ENCODE measurements around the gene GALNS. TPM values are rescaled to one million over a fixed set of nuclear protein-coding genes. Genes with fewer than 3 reads are reported as not detected.

The GALNS gene
- total and polyA plus RNA-seq, 2 donors (not counting 1 experiment from before 2014, with no cell fraction given) = 10.6 to 29.6 TPM

GRCh38 chr16:88814144-88814502, 42.6 kb downstream of the GALNS start:
- no peak for DNase-seq (ENCODE audit: low read depth in 2 of 2)
- no peaks in the 10 kb centered on the region for H4K20me1 ChIP-seq (ENCODE audit: control insufficient read depth, extremely low read depth, insufficient read depth, low read length)
- no peak overlapping the region for H3K4me3 ChIP-seq (replicated peaks in 1 of 4; ENCODE audit: control extremely low read depth in 1 of 4, insufficient read depth in 1 of 4, low read depth in 3 of 4, low read length in 4 of 4)
- no peaks in the 10 kb centered on the region for H3K27me3 ChIP-seq (ENCODE audit: control insufficient read depth, insufficient read depth, low read length)
- H3K36me3 ChIP-seq (ENCODE audit: control insufficient read depth, insufficient read depth, low read length) = peaks cover 9% of the 10 kb centered on the region
- H3K9me3 ChIP-seq (ENCODE audit: control insufficient read depth, insufficient read depth, low read depth, low read length) = no peaks in the 10 kb centered on the region
- no peak overlapping the region for H2AFZ ChIP-seq (ENCODE audit: low read length)
- H3K9ac ChIP-seq (ENCODE audit: insufficient read depth, low read length) = no peak overlapping the region
- H3K27ac ChIP-seq (ENCODE audit: insufficient read depth, low read length) = no peak overlapping the region
- peaks cover 23% of the 10 kb centered on the region for H3K4me1 ChIP-seq (ENCODE audit: control insufficient read depth, extremely low read depth, insufficient read depth, low read length)
- no peak overlapping the region for H3K4me2 ChIP-seq (ENCODE audit: extremely low read depth, insufficient read depth, low read length)
- TF ChIP-seq CTCF (conservative IDR thresholded peaks at IDR 0.05 in 1 of 2, IDR thresholded peaks at IDR 0.05 in 1 of 2; ENCODE audit: low read depth in 1 of 2, low read length in 2 of 2) (no peak), EZH2 (IDR thresholded peaks at IDR 0.05; ENCODE audit: low read length, missing control alignments) (no peak)
- H3K79me2 ChIP-seq (ENCODE audit: control insufficient read depth, insufficient read depth, low read length) = peaks cover 16% of the 10 kb centered on the region

GRCh38 chr16:88813269-88814143, 43.2 kb downstream of the GALNS start:
- Histone ChIP-seq H3K27ac (ENCODE audit: insufficient read depth, low read length) (peak overlapping the region; percentile 88), H3K4me2 (ENCODE audit: extremely low read depth, insufficient read depth, low read length) (no peak overlapping the region), H3K9ac (ENCODE audit: insufficient read depth, low read length) (no peak overlapping the region), H3K4me1 (ENCODE audit: control insufficient read depth, extremely low read depth, insufficient read depth, low read length) (peaks cover 21% of the 10 kb centered on the region), H3K79me2 (ENCODE audit: control insufficient read depth, insufficient read depth, low read length) (peaks cover 16% of the 10 kb centered on the region), H4K20me1 (ENCODE audit: control insufficient read depth, extremely low read depth, insufficient read depth, low read length) (no peaks in the 10 kb centered on the region), H3K4me3 (replicated peaks in 1 of 4; ENCODE audit: control extremely low read depth in 1 of 4, insufficient read depth in 1 of 4, low read depth in 3 of 4, low read length in 4 of 4) (no peak overlapping the region), H2AFZ (ENCODE audit: low read length) (no peak overlapping the region), H3K9me3 (ENCODE audit: control insufficient read depth, insufficient read depth, low read depth, low read length) (no peaks in the 10 kb centered on the region), H3K27me3 (ENCODE audit: control insufficient read depth, insufficient read depth, low read length) (no peaks in the 10 kb centered on the region), H3K36me3 (ENCODE audit: control insufficient read depth, insufficient read depth, low read length) (peaks cover 9% of the 10 kb centered on the region)
- no peak for DNase-seq (ENCODE audit: low read depth in 2 of 2)
- no peak for TF ChIP-seq EZH2 (IDR thresholded peaks at IDR 0.05; ENCODE audit: low read length, missing control alignments)
- TF ChIP-seq CTCF (conservative IDR thresholded peaks at IDR 0.05 in 1 of 2, IDR thresholded peaks at IDR 0.05 in 1 of 2; ENCODE audit: low read depth in 1 of 2, low read length in 2 of 2) = no peak

GRCh38 chr16:88812513-88813268, 44.1 kb downstream of the GALNS start:
- H3K27me3 ChIP-seq (ENCODE audit: control insufficient read depth, insufficient read depth, low read length) = no peaks in the 10 kb centered on the region
- H3K4me1 ChIP-seq (ENCODE audit: control insufficient read depth, extremely low read depth, insufficient read depth, low read length) = peaks cover 15% of the 10 kb centered on the region
- peak overlapping the region; percentile 81 for H3K4me2 ChIP-seq (ENCODE audit: extremely low read depth, insufficient read depth, low read length)
- TF ChIP-seq CTCF (conservative IDR thresholded peaks at IDR 0.05 in 1 of 2, IDR thresholded peaks at IDR 0.05 in 1 of 2; ENCODE audit: low read depth in 1 of 2, low read length in 2 of 2) (no peak), EZH2 (IDR thresholded peaks at IDR 0.05; ENCODE audit: low read length, missing control alignments) (no peak)
- H3K4me3 ChIP-seq (replicated peaks in 1 of 4; ENCODE audit: control extremely low read depth in 1 of 4, insufficient read depth in 1 of 4, low read depth in 3 of 4, low read length in 4 of 4) = peak overlapping the region; percentile 65 to 75 (median 72)
- peaks cover 16% of the 10 kb centered on the region for H3K79me2 ChIP-seq (ENCODE audit: control insufficient read depth, insufficient read depth, low read length)
- H4K20me1 ChIP-seq (ENCODE audit: control insufficient read depth, extremely low read depth, insufficient read depth, low read length) = no peaks in the 10 kb centered on the region
- H2AFZ ChIP-seq (ENCODE audit: low read length) = no peak overlapping the region
- H3K9me3 ChIP-seq (ENCODE audit: control insufficient read depth, insufficient read depth, low read depth, low read length) = no peaks in the 10 kb centered on the region
- H3K9ac ChIP-seq (ENCODE audit: insufficient read depth, low read length) = peak overlapping the region; percentile 48
- DNase-seq (ENCODE audit: low read depth in 2 of 2) = peak; percentile 27 to 65
- H3K27ac ChIP-seq (ENCODE audit: insufficient read depth, low read length) = peak overlapping the region; percentile 88
- peaks cover 16% of the 10 kb centered on the region for H3K36me3 ChIP-seq (ENCODE audit: control insufficient read depth, insufficient read depth, low read length)
